ENCODE results near the gene AHR. TPM values are rescaled to one million over a fixed set of nuclear protein-coding genes. Genes with fewer than 3 reads are reported as not detected.
"Not testable (repeated sequence)": the region's sequence is repeated elsewhere in the genome, so short reads cannot be mapped to it uniquely, and the experiment has no call there.

Gene AHR
- total RNA-seq, 1 experiment from 2014 or later: 6.1 TPM

- H3K4ac ChIP-seq (ENCODE audit: low read depth, low read length): no peak overlapping the region
- H3K4me3 Mint-ChIP-seq: no peak overlapping the region
- H2BK15ac ChIP-seq (ENCODE audit: low read depth, low read length): no peak overlapping the region
- no peaks in the 10 kb centered on the region for H3K79me2 ChIP-seq (ENCODE audit: insufficient read depth, low read length)
- no peak overlapping the region for H3T11ph ChIP-seq (ENCODE audit: low read length)
- H3K56ac ChIP-seq (ENCODE audit: insufficient read length, low read depth, low read length): no peak overlapping the region
- no peaks in the 10 kb centered on the region for H3K23me2 ChIP-seq (ENCODE audit: insufficient read length, low read depth, low read length, poor library complexity, severe bottlenecking)
- H3K36me3 Mint-ChIP-seq (ENCODE audit: insufficient read depth in 1 of 3, low read depth in 3 of 3): peaks cover 19 to 39% (median 30%) of the 10 kb centered on the region in 3 experiments
- H3K27me3 ChIP-seq (ENCODE audit: insufficient read depth, low read length): no peaks in the 10 kb centered on the region
- no peak overlapping the region for H2AFZ ChIP-seq (ENCODE audit: low read length)
- H3K9me3 ChIP-seq (ENCODE audit: control insufficient read depth, low read depth, low read length): no peaks in the 10 kb centered on the region
- no peak overlapping the region for H2AK5ac ChIP-seq (ENCODE audit: insufficient read length, low read length)
- H3K14ac ChIP-seq (ENCODE audit: insufficient read depth, low read length): no peak overlapping the region
- no peak overlapping the region for H3K4me2 ChIP-seq (ENCODE audit: insufficient read depth, insufficient read length, low read length)
- H3K27ac ChIP-seq (ENCODE audit: insufficient read length, low read depth, low read length): no peak overlapping the region
- no peak overlapping the region for H4K91ac ChIP-seq (ENCODE audit: insufficient read length, low read depth, low read length)
- no peaks in the 10 kb centered on the region for H3K27me3 Mint-ChIP-seq (ENCODE audit: low read depth)
- H4K8ac ChIP-seq (replicated peaks; ENCODE audit: insufficient read length, low read depth, low read length): no peak overlapping the region
- H3K27ac Mint-ChIP-seq: peak overlapping the region in 2 of 3 experiments; percentile 9 to 12; a peak in 2 of 7 replicates
- no peaks in the 10 kb centered on the region for H3K79me1 ChIP-seq (ENCODE audit: insufficient read depth, low read depth, low read length, poor library complexity, severe bottlenecking)
- no peaks in the 10 kb centered on the region for H3K4me1 ChIP-seq (ENCODE audit: insufficient read depth, low read length)
- H2BK12ac ChIP-seq (ENCODE audit: insufficient read length, low read depth, low read length): no peak overlapping the region
- H4K20me1 ChIP-seq (ENCODE audit: control insufficient read depth, insufficient read depth, insufficient read length): no peaks in the 10 kb centered on the region
- H3K18ac ChIP-seq (ENCODE audit: insufficient read length, low read depth, low read length): no peak overlapping the region
- H3K9ac ChIP-seq (ENCODE audit: extremely low read depth, insufficient read length, low read length): no peak overlapping the region
- no peak for DNase-seq
- TF ChIP-seq CTCF (conservative IDR thresholded peaks at IDR 0.05): no peak
- H3K9me3 Mint-ChIP-seq: peaks cover 27 to 31% of the 10 kb centered on the region in 2 experiments
- H4K5ac ChIP-seq (ENCODE audit: insufficient read length, low read depth, low read length): no peak overlapping the region
- peaks cover 7% of the 10 kb centered on the region in 2 experiments for H3K4me1 Mint-ChIP-seq
- H2BK5ac ChIP-seq (ENCODE audit: insufficient read length, low read length): no peak overlapping the region
- no peak overlapping the region for H2BK20ac ChIP-seq (ENCODE audit: low read depth, low read length, poor library complexity, severe bottlenecking)
- H3K23ac ChIP-seq (ENCODE audit: insufficient read length, low read depth, low read length): no peak overlapping the region
- no peak overlapping the region for H2BK120ac ChIP-seq (ENCODE audit: low read depth, low read length, poor library complexity, severe bottlenecking)
Observed at GRCh38 chr7:17347401-17347800, 48.9 kb downstream of the AHR start.

- peaks cover 22 to 42% (median 30%) of the 10 kb centered on the region in 3 experiments for H3K36me3 Mint-ChIP-seq (ENCODE audit: insufficient read depth in 1 of 3, low read depth in 3 of 3)
Observed at GRCh38 chr7:17348932-17349331, 50.5 kb downstream of the AHR start.

More at GRCh38 chr7:17348932-17349331, 50.5 kb downstream of the AHR start:
- H4K8ac ChIP-seq (replicated peaks; ENCODE audit: insufficient read length, low read depth, low read length); H3K4me1 Mint-ChIP-seq; H3K27ac Mint-ChIP-seq; H3K4me1 ChIP-seq (ENCODE audit: insufficient read depth, low read length); H2BK15ac ChIP-seq (ENCODE audit: low read depth, low read length); H2AK5ac ChIP-seq (ENCODE audit: insufficient read length, low read length); H3K27ac ChIP-seq (ENCODE audit: insufficient read length, low read depth, low read length); H3K9ac ChIP-seq (ENCODE audit: extremely low read depth, insufficient read length, low read length); H2BK120ac ChIP-seq (ENCODE audit: low read depth, low read length, poor library complexity, severe bottlenecking); H3K4me3 Mint-ChIP-seq; H3K23me2 ChIP-seq (ENCODE audit: insufficient read length, low read depth, low read length, poor library complexity, severe bottlenecking); H2AFZ ChIP-seq (ENCODE audit: low read length); H3K4ac ChIP-seq (ENCODE audit: low read depth, low read length); DNase-seq; H3K9me3 ChIP-seq (ENCODE audit: control insufficient read depth, low read depth, low read length); H2BK20ac ChIP-seq (ENCODE audit: low read depth, low read length, poor library complexity, severe bottlenecking); H3K4me2 ChIP-seq (ENCODE audit: insufficient read depth, insufficient read length, low read length); H3K23ac ChIP-seq (ENCODE audit: insufficient read length, low read depth, low read length); H3K79me2 ChIP-seq (ENCODE audit: insufficient read depth, low read length); H3K27me3 Mint-ChIP-seq (ENCODE audit: low read depth); H3K79me1 ChIP-seq (ENCODE audit: insufficient read depth, low read depth, low read length, poor library complexity, severe bottlenecking); H3K18ac ChIP-seq (ENCODE audit: insufficient read length, low read depth, low read length); H3K56ac ChIP-seq (ENCODE audit: insufficient read length, low read depth, low read length); H3T11ph ChIP-seq (ENCODE audit: low read length); H3K14ac ChIP-seq (ENCODE audit: insufficient read depth, low read length); H4K20me1 ChIP-seq (ENCODE audit: control insufficient read depth, insufficient read depth, insufficient read length); H3K27me3 ChIP-seq (ENCODE audit: insufficient read depth, low read length); H4K91ac ChIP-seq (ENCODE audit: insufficient read length, low read depth, low read length); H2BK5ac ChIP-seq (ENCODE audit: insufficient read length, low read length); H4K5ac ChIP-seq (ENCODE audit: insufficient read length, low read depth, low read length); H2BK12ac ChIP-seq (ENCODE audit: insufficient read length, low read depth, low read length): not testable (repeated sequence)
- no CpG with 5 or more reads among the region's 1 CpG for WGBS (ENCODE audit: extremely low coverage, insufficient read length, low lambda C conversion rate)
- H3K9me3 Mint-ChIP-seq: peaks cover 27 to 34% of the 10 kb centered on the region in 2 experiments

Data from H9 (cell line).